Subcutaneous adipose tissue (tissue), 4 donors: ENCODE data around the gene ZGLP1. TPM values are rescaled to one million over a fixed set of nuclear protein-coding genes. Genes with fewer than 3 reads are reported as not detected.

Source experiments
- CTCF ChIP-seq: fragments of 450-650 bp; IDR thresholded peaks from one replicate; pipeline ENCODE4 v1.5.1; 2016; ENCODE audit warnings: low read depth, mild to moderate bottlenecking, control low read depth, antibody characterized with exemption, moderate library complexity
- total RNA-seq, 4 donors: library from RNA; depleted of rRNA; stranded (reverse); fragments of >200 nt; gene quantifications; one replicate each; pipeline ENCODE4 v1.1.0, GENCODE V29; 2016

ZGLP1 gene
- total RNA-seq, 4 donors from 2014 or later, result 0.49 to 5.8 (median 2.2) TPM

- no peak for TF ChIP-seq CTCF
Observed at GRCh38 chr19:10339977-10340376, 30.4 kb upstream of the ZGLP1 start.

GRCh38 chr19:10339380-10339960 is 29.9 kb upstream of the ZGLP1 start, which contains the start of gene ICAM3:
TSS of gene ICAM3 (minus strand) at chr19:10339624. CDS start at chr19:10339614, 10 bp downstream.
- TF ChIP-seq CTCF, result no peak

- no peak for TF ChIP-seq CTCF
Observed at GRCh38 chr19:10338940-10339339, 29.3 kb upstream of the ZGLP1 start.

GRCh38 chr19:10335352-10335985 is 25.9 kb upstream of the ZGLP1 start:
- TF ChIP-seq CTCF, result no peak

GRCh38 chr19:10334588-10335351 is 25.2 kb upstream of the ZGLP1 start:
- TF ChIP-seq CTCF, result no peak

- no peak for TF ChIP-seq CTCF
Observed at GRCh38 chr19:10333758-10334587, 24.4 kb upstream of the ZGLP1 start.
